ENCODE data around the gene UBC.
"Not testable (repeated sequence)": the region's sequence is repeated elsewhere in the genome, so short reads cannot be mapped to it uniquely, and the experiment has no call there.

The UBC gene

DNA sequence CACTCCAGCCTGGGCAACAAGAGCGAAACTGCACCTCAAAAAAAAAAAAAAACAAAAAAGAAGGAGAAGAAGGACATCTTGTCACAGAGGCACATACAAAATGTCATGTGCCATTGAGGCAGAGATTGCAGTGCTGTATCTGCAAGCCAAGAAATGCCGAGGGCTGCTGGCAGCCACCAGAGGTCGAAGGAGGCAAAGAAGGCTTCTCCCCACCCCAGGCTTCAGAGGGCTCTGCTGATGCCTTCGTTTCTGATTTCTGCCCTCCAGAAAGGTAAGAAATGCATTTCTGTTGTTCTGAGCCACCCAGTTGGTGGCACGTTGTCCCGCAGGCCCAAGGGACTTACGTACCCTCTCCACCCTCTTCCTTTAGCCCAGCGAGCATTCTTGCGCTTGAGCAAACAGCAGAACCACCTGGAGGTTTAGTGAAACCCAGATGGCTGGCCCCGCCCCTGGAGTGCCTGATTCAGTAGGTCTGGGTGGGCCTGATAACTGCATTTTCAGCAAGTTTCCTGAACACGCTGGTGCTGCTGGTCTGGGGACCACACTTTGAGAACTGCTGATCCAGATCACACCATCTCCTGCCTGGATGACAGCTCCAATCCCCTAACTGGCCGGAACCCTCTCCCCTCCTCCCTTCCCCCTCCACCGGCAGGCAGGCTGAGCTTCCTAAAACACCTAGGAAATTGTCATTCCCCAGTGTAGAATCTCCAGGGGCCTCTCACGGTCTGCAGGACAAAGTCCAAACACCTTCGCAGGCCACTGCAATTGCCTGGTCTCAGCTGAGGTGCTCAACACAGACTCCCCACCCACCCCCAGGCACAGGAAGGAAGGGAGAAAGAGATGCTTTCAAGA is 29.6 kb downstream of the UBC start:
- no peak for DNase-seq (ENCODE audit: low read depth)

DNA sequence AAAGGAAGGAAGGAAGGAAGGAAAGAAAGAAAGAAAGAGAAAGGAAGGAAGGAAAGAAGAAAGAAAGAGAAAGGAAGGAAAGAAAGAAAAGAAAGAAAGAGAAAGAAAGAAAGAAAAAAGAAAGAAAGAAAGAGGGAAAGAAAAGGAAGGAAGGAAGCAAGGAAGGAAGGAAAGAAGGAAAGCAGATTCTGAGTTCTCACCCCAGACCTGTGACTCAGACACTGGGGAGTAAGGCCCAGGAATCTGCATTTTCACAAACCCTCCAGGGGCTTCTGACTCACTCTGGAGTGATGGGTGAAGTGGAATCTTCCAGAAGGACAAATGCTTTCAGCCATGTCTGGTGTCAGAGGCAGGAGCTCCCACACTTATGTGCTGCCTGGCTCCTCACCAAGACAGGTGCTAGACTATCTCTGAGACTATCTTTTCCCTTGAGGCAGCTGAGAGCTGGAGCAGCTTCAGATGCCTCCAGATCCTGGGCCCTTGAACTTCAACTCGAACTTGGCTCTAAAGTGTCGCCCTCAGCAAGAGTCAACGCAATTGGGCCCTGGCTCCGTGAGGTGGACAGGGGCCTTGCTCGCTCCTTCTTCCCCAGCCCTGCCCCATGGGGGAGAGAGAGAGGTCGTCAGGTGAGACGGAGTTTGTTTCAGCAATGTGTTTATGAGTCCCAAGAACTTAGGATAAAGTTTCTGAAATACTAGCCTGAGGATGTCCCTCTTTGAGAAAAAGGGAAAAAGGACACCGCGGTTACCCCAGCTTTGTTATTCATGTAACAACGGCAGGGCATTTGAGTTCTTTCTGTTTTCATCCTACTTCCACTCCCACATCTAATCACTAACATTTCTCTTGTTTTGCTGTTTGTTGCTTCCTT is 31.0 kb downstream of the UBC start:
- no peak for DNase-seq (ENCODE audit: low read depth)

- no peak for DNase-seq (ENCODE audit: low read depth)
Measured at GRCh38 chr12:124881123-124881522, 33.3 kb downstream of the UBC start.

DNA sequence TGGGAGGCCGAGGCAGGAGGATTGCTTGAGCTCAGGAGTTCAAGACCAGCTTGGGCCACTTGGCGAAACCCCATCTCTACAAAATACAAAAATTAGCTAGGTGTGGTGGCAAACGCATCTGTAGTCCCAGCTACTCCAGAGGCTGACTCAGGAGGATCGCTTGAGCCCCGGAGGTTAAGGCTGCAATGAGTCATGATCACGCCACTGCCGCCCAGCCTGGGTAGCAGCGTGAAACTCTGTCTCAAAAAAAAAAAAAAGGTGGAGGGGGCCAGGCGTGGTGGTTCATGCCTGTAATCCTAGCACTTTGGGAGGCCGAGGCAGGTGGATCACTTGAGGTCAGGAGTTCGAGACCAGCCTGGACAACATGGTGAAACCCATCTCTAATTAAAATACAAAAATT is 34.1 kb downstream of the UBC start:
- DNase-seq (ENCODE audit: low read depth), result not testable (repeated sequence)

GRCh38 chr12:124878795-124879516 is 35.5 kb downstream of the UBC start:
- no peak for DNase-seq (ENCODE audit: low read depth)

- DNase-seq (ENCODE audit: low read depth), result no peak
Measured at GRCh38 chr12:124877423-124877822, 37.0 kb downstream of the UBC start.

DNA sequence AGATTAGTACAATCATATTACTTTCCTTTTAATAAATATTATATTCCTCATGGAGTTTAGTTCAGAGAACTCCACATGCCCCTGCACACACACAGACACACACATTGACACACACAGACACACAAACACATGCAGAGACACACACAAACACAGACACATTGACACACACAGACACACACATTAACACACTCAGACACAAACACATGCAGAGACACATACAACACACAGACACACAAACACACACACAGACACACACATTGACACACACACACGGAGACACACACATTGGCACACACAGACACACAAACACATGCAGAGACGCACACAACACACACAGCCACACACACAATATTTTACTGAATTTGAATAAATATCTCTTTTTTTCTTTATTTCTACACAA is 38.3 kb downstream of the UBC start:
- no peak for DNase-seq (ENCODE audit: low read depth)

DNA sequence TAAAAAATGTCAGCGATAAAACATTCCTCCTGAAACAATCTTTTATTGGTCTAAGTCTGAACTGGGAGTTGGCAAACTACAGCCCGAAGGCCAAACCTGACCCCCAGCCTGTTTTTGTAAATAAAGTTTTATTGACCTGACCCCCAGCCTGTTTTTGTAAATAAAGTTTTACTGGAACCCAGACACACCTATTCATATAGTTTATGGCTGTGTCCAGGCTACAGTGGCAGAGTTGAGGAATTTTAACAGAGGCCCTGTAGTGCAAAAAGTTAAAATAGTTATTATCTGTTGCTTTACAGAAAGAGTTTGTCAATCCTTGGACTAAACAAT is 38.7 kb downstream of the UBC start:
- DNase-seq (ENCODE audit: low read depth), result no peak

- DNase-seq (ENCODE audit: low read depth), result no peak
Measured at GRCh38 chr12:124874988-124875802, 39.3 kb downstream of the UBC start.

- DNase-seq (ENCODE audit: low read depth), result no peak
Measured at GRCh38 chr12:124874188-124874587, 40.3 kb downstream of the UBC start.

GRCh38 chr12:124872068-124872719 is 42.3 kb downstream of the UBC start:
- DNase-seq (ENCODE audit: low read depth), result no peak

- DNase-seq (ENCODE audit: low read depth), result no peak
Measured at GRCh38 chr12:124871297-124871696, 43.2 kb downstream of the UBC start.

DNA sequence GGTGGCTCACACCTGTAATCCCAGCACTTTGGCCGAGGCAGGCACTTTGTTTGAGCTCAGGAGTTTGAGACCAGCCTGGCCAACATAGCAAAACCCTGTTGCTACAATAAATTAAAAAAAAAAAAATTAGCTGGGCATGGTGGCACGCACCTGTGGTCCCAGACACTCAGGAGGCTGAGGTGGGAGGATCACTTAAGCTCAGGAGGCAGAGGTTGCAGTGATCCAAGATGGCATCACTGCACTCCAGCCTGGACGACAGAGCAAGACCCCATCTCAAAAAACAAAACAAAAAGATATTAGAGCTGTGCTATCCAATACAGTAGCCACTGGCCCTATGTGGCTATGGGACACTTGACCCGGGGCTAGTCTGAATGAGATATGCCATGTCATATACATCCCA is 43.9 kb downstream of the UBC start:
- no peak for DNase-seq (ENCODE audit: low read depth)

DNA sequence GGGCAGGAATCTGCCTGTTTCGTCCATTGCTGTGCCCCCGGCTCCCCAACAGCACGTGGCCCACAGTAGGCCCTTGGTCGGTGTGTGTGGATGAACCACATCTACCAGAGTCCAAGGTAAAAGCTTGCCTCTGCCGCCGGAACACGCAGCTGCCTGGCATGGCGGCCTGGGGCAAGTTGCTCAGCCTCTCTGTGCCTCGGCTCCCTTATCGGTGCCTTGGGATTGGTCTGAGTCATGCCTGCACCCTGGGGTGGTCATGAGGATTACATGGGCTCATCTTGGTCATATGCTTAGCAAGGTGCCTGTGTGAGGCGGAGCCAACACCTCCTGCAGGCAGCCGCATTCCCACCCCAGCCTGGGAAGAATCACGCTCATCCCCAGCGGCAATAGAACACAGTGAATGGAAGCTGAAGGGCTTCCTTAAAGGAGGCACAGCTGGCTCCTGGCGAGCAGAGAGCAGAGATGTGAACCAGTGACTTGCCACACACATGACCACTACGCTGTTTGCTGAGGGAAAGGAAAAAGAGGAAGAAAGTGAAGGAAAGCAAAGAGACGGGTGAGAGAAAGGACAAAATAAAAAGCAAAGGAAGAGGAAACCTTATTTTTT is 45.3 kb downstream of the UBC start:
- DNase-seq (ENCODE audit: low read depth), result no peak

- DNase-seq (ENCODE audit: low read depth), result no peak
Measured at GRCh38 chr12:124868252-124869058, 46.0 kb downstream of the UBC start.

- no peak for DNase-seq (ENCODE audit: low read depth)
Measured at GRCh38 chr12:124867401-124867930, 47.0 kb downstream of the UBC start.

DNA sequence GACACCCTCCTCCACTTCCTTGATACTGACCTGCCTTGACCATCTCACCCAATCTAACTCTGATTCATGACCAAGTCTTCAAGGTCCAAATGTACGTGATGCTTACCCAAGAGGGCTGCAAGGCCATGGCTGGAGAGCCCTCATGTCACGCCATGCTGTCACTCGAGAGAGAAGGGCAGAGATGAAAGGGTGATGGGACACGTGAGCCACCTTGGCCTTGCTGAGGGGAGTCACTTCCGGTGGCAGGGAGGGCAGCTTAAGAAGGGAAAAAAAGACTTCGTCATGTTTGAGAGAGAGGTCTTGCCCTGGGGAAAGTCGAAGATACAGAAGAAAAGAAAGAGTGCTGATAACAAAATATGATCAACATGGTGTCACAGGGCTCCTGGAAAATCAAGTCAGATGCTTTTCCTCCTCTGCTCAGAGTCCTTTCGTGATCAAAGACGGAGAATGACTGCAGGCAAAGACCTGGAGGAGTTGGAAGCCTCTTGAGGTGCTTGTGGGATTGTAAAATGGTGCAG is 47.5 kb downstream of the UBC start:
- no peak for DNase-seq (ENCODE audit: low read depth)

DNA sequence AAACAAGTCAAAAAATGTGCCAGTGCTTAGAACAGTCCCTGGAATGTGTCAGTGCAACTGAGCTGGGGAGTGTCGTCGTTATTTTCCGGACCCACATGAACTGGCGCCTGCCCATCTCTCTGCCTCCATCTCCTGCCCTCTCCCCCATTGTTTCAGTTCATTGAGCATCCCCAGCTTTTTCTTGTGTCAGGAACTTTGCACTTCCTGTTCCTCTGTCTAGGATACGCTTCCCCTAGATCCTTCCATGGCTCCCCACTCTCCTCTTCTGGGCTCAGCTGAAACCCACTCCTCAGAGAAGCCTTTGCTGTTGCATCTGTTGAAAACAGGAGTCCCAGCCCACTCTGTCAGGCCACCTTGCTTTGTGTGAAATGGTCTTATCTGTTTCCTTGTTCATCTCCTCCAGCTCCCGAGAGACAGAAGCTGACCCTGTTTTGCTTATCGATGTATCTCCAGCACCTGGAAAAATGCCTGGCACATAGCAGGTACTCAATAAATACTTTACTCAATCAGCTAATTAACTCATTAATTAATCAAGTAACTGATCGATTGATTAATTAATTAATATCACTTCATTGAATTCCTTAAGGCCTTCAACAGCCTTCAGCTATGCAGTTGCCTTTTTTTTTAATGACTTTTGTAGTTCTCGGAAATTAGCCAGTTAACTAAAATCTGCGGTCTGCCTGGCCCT is 48.1 kb downstream of the UBC start:
- DNase-seq (ENCODE audit: low read depth), result no peak

DNA sequence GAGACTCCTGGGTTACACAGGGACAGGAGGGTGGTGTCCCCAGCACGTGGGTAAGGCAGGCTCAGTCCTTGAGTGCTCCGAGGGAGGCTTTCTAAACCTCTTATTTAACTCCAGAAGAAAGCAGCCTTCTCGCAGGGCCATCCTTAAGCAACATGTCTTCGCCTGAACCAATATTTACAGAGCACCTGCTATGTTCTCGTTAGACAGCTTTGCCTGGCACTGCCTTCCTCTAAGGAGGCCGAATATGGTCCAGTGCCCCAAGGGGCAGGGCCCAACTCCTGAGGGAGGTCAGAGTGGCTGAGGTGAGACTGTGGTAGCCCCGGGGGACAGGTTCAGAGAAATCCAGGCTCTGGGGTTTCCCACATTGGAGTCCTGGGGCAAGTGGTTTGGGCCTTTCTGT is 48.7 kb downstream of the UBC start:
- DNase-seq (ENCODE audit: low read depth), result no peak
